CD4-positive, alpha-beta T cell (primary cell): ENCODE data around the gene SZT2. TPM values are rescaled to one million over a fixed set of nuclear protein-coding genes. Genes with fewer than 3 reads are reported as not detected.

Experiments used
- ATAC-seq: fragments of 200-7000 bp; cut with Tn5 transposase; one replicate; pipeline ENCODE4 v1.10.0; 2022; ENCODE audit warnings: mild to moderate bottlenecking; ENCODE audit not compliant: poor library complexity
- CTCF ChIA-PET: fragments of 350-600 bp; sonication (Branson Sonifier 250); formaldehyde crosslinking; loops from one replicate; lab custom pipeline; 2021; ENCODE audit warnings: antibody characterized with exemption, inconsistent platforms; lab: Charles Lee
- POLR2A ChIA-PET: fragments of 350-600 bp; sonication (Branson Sonifier 250); formaldehyde crosslinking; loops from one replicate; lab custom pipeline; 2021; ENCODE audit warnings: antibody characterized with exemption, inconsistent platforms; lab: Charles Lee
- DNase-seq, 14 experiments: peaks; one replicate each; pipeline ENCODE4 v3.0.0-alpha.2; 2013 to 2020; ENCODE audit warnings: mixed read lengths in 2 of 14
- H3K27ac ChIP-seq, 2 donors: one replicate each; pipeline versions ENCODE4 v1.5.1 to v1.7.0; 2013; ENCODE audit warnings: low read length in 2 of 2, low read depth in 1 of 2, mild to moderate bottlenecking in 1 of 2
- H3K27me3 ChIP-seq, 2 experiments: 1 replicate in 1 of 2; 2 replicates in 1 of 2; pipeline versions ENCODE4 v1.6.1 to v1.7.0; 2013; ENCODE audit warnings: low read length in 2 of 2, control low read depth in 1 of 2, mild to moderate bottlenecking in 1 of 2, moderate library complexity in 1 of 2; ENCODE audit not compliant: insufficient read depth in 2 of 2, control insufficient read depth in 1 of 2
- H3K36me3 ChIP-seq: one replicate; pipeline ENCODE4 v1.6.1; 2013; ENCODE audit warnings: low read length, control low read depth; ENCODE audit not compliant: insufficient read depth
- H3K4me1 ChIP-seq: one replicate; pipeline ENCODE4 v1.6.1; 2013; ENCODE audit warnings: low read length, control low read depth; ENCODE audit not compliant: insufficient read depth
- H3K4me3 ChIP-seq: one replicate; pipeline ENCODE4 v1.5.1; 2013; ENCODE audit warnings: mild to moderate bottlenecking, low read length, moderate library complexity
- H3K9me3 ChIP-seq, 2 experiments: 1 replicate in 1 of 2; 2 replicates in 1 of 2; pipeline versions ENCODE4 v1.6.1 to v1.7.0; 2013; ENCODE audit warnings: low read length in 2 of 2, mild to moderate bottlenecking in 2 of 2, control low read depth in 1 of 2, moderate library complexity in 1 of 2; ENCODE audit not compliant: control insufficient read depth in 1 of 2, insufficient read depth in 1 of 2
- H3K27ac Mint-ChIP-seq: one replicate; pipeline ENCODE4 v1.8.0; 2020; ENCODE audit warnings: mixed read lengths
- H3K27me3 Mint-ChIP-seq: one replicate; pipeline ENCODE4 v1.8.0; 2021; ENCODE audit warnings: mixed read lengths
- H3K36me3 Mint-ChIP-seq: one replicate; pipeline ENCODE4 v1.8.0; 2021; ENCODE audit warnings: low read depth, mixed read lengths
- H3K4me1 Mint-ChIP-seq: one replicate; pipeline ENCODE4 v1.8.0; 2021; ENCODE audit warnings: low read depth, mixed read lengths
- H3K4me3 Mint-ChIP-seq: one replicate; pipeline ENCODE4 v1.8.0; 2020; ENCODE audit warnings: mild to moderate bottlenecking, mixed read lengths
- H3K9me3 Mint-ChIP-seq: one replicate; pipeline ENCODE4 v1.8.0; 2020; ENCODE audit warnings: mixed read lengths
- CTCF ChIP-seq: fragments of 200-600 bp; IDR thresholded peaks from one replicate; pipeline ENCODE4 v1.8.0; 2022; ENCODE audit warnings: antibody characterized with exemption, mild to moderate bottlenecking
- intact Hi-C, 2 experiments: fragments of 100-400 bp; cut with DNase I in 1 of 2; cut with micrococcal nuclease in 1 of 2; formaldehyde crosslinking; loops; one replicate each; pipeline versions ENCODE4 v1.15.1 to v1.9.0; 2023 to 2025; cut with DNase I, micrococcal nuclease
- total RNA-seq, 174 experiments: library from RNA in 2 of 174; stranded (reverse) in 2 of 174; gene quantifications; one replicate each; pipeline ENCODE4 v1.2.3 and lab custom pipeline; 2021 to 2026

Gene SZT2
- total RNA-seq, 2 experiments from 2014 or later = 69.7 to 72.5 TPM

DNA sequence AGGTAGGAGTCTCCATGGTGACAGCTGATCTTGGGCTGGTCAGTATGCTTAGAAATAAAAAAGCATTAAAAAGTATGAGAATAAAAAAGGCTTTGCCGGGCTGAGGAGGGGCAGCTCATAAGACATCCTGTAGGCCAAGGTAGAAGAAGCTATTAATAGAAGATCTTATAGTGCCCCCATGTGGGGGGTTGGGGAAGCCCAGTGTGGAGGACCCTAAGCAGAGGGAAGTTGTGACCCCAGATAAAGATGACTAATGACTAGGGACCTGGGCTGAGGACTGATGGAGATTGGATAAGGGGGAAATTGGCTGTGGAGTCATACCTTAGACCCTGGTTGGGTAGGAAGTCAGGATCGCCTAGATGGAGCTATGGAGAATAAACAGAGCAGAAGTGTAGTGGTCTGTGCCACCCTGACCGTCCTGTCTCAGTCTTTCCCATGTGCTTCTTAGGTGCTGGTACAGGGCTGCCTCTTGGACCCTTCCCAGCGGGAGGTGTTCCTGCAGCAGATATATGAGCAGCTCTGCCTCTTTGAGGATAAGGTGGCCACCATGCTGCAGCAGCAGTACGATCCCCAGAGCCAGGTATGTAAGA, 25.0 kb downstream of the SZT2 start:
- no peaks in the 10 kb centered on the region for H3K4me1 ChIP-seq
- H3K27ac Mint-ChIP-seq = peak overlapping the region; percentile 0
- no peak overlapping the region for H3K27ac ChIP-seq
- no peaks in the 10 kb centered on the region for H3K27me3 Mint-ChIP-seq
- peak; percentile 95 for ATAC-seq
- H3K36me3 ChIP-seq = peaks cover 54% of the 10 kb centered on the region
- no peaks in the 10 kb centered on the region for H3K9me3 Mint-ChIP-seq
- no peaks in the 10 kb centered on the region for H3K9me3 ChIP-seq
- peaks cover 18% of the 10 kb centered on the region for H3K36me3 Mint-ChIP-seq
- TF ChIP-seq CTCF = peak; percentile 62
- no peak overlapping the region for H3K4me3 Mint-ChIP-seq
- ChIA-PET CTCF (interaction anchor here (0.6 to 4.9 kb wide), 6 partner anchors 45 to 341 kb away, joined by 3 to 58 read pairs (median 4); no protein-coding TSS in a partner anchor), POLR2A (interaction anchor here (1.0 to 2.5 kb wide), 3 partner anchors 56 to 188 kb away, joined by 3 to 14 read pairs (median 5); partner anchors contain the start of gene CDC20)
- no peak overlapping the region for H3K4me3 ChIP-seq
- DNase-seq = peak; percentile 47 to 79 (median 62)
- intact Hi-C loops = loop anchor here (1.0 to 2.0 kb wide), 2 partner anchors 187 to 502 kb away; no protein-coding TSS in a partner anchor
- H3K27me3 ChIP-seq = no peaks in the 10 kb centered on the region
- peaks cover 5% of the 10 kb centered on the region for H3K4me1 Mint-ChIP-seq

DNA sequence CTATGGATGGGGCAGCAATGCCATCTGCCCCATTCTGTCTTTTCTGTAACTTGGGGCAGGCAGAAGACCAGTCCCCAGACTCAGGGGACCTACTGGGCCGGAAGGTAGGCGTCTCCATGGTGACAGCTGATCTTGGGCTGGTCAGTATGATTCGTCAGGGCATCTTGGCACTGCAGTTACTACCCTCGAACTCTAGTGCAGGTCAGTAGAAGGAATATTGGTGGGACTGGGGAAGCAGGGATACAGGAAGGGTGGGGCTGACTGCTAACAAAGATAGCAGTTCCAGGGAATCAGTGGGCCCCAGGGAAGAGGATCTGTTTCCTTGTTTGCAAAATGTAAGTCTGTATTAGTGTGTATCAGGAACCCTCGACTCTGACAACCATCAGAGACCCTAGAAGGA, 26.2 kb downstream of the SZT2 start:
- H3K27ac ChIP-seq = no peak overlapping the region
- no peak overlapping the region for H3K4me3 ChIP-seq
- H3K27me3 ChIP-seq = no peaks in the 10 kb centered on the region
- H3K27ac Mint-ChIP-seq = no peak overlapping the region
- H3K4me1 Mint-ChIP-seq = peaks cover 5% of the 10 kb centered on the region
- H3K36me3 ChIP-seq = peaks cover 62% of the 10 kb centered on the region
- no peaks in the 10 kb centered on the region for H3K9me3 ChIP-seq
- H3K36me3 Mint-ChIP-seq = peaks cover 9% of the 10 kb centered on the region
- H3K4me3 Mint-ChIP-seq = no peak overlapping the region
- H3K27me3 Mint-ChIP-seq = no peaks in the 10 kb centered on the region
- H3K4me1 ChIP-seq = no peaks in the 10 kb centered on the region
- no peaks in the 10 kb centered on the region for H3K9me3 Mint-ChIP-seq
- ATAC-seq (no peak), DNase-seq (peak in 1 of 14 experiments; percentile 3)
- ChIA-PET CTCF (interaction anchor here (4.9 kb wide), 1 partner anchor 190 kb away, joined by 58 read pairs; no protein-coding TSS in a partner anchor), POLR2A (interaction anchor here (2.5 kb wide), 1 partner anchor 189 kb away, joined by 14 read pairs; no protein-coding TSS in a partner anchor)
- TF ChIP-seq CTCF = no peak
- intact Hi-C loops = loop anchor here in 1 of 2 experiments (2.0 kb wide), 1 partner anchor 503 kb away; no protein-coding TSS in a partner anchor

DNA sequence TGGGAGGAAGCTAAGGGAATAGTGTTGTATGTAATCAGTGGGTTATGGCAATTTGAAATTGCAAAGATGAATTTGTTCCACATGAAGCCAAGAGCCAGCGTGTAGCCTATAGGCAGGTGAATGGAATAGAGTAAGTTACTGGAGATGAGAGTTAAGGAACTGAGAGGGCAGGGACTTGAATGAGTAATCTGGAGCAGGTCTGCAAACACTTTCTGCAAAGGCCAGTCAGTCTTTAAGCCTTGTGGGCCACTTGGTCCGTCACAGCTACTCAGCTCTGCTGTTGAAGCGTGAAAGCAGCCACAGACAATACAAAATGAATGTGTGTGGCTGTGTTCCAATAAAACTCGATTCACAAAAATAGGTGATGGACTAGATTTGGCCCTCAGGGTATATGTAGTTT, 29.2 kb downstream of the SZT2 start:
- POLR2A ChIA-PET = no interaction called here
- Histone ChIP-seq H3K27me3 (no peaks in the 10 kb centered on the region), H3K4me1 (no peaks in the 10 kb centered on the region), H3K36me3 (peaks cover 84% of the 10 kb centered on the region), H3K27ac (no peak overlapping the region), H3K4me3 (no peak overlapping the region), H3K9me3 (no peaks in the 10 kb centered on the region)
- peaks cover 9% of the 10 kb centered on the region for H3K36me3 Mint-ChIP-seq
- CTCF ChIA-PET = interaction anchor here (1.3 kb wide), 1 partner anchor 192 kb away, joined by 4 read pairs; no protein-coding TSS in a partner anchor
- H3K4me1 Mint-ChIP-seq = peaks cover 5% of the 10 kb centered on the region
- ATAC-seq (no peak), DNase-seq (no peak)
- H3K27me3 Mint-ChIP-seq = no peaks in the 10 kb centered on the region
- no peak overlapping the region for H3K27ac Mint-ChIP-seq
- no peak for TF ChIP-seq CTCF
- no peak overlapping the region for H3K4me3 Mint-ChIP-seq
- H3K9me3 Mint-ChIP-seq = no peaks in the 10 kb centered on the region
- intact Hi-C loops = no loop called here
